ENCODE measurements around the gene ZDHHC1. TPM values are rescaled to one million over a fixed set of nuclear protein-coding genes. Genes with fewer than 3 reads are reported as not detected.
A peak's percentile ranks its signal among the peaks of the same experiment; 100 is the strongest.
"Not testable (repeated sequence)": the region's sequence is repeated elsewhere in the genome, so short reads cannot be mapped to it uniquely, and the experiment has no call there.

Gene ZDHHC1
- total and polyA plus RNA-seq, 8 donors = 14.4 to 24.1 (median 17.9) TPM

DNA sequence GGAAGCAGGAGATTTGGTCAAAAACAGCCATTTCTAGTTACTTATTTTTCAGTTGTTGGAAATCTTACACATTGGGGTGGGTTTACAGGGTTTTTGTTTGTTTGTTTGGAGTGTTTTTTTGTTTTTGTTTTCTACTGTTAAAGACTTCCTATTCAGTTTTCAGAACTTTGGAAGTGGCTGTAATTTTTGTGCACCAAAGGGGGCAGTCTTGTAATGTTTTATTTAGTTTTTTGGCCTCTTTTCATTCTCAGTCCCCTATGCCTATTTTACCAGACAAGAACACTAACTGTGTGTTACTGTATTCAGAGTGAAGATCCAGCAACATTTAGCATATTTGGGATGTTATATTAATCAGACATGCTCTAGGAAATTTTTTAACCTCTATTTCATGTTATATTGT is 43.6 kb downstream of the ZDHHC1 start:
- Histone ChIP-seq H3K4me3 (no peak overlapping the region), H3K27ac (no peak overlapping the region), H3K36me3 (no peaks in the 10 kb centered on the region), H3K4me1 (no peaks in the 10 kb centered on the region), H3K27me3 (no peaks in the 10 kb centered on the region), H3K9me3 (no peaks in the 10 kb centered on the region)
- intact Hi-C loops (cut with DNase I) = no loop called here
- TF ChIP-seq, protein P1, sequence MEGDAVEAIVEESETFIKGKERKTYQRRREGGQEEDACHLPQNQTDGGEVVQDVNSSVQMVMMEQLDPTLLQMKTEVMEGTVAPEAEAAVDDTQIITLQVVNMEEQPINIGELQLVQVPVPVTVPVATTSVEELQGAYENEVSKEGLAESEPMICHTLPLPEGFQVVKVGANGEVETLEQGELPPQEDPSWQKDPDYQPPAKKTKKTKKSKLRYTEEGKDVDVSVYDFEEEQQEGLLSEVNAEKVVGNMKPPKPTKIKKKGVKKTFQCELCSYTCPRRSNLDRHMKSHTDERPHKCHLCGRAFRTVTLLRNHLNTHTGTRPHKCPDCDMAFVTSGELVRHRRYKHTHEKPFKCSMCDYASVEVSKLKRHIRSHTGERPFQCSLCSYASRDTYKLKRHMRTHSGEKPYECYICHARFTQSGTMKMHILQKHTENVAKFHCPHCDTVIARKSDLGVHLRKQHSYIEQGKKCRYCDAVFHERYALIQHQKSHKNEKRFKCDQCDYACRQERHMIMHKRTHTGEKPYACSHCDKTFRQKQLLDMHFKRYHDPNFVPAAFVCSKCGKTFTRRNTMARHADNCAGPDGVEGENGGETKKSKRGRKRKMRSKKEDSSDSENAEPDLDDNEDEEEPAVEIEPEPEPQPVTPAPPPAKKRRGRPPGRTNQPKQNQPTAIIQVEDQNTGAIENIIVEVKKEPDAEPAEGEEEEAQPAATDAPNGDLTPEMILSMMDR (IDR thresholded peaks at IDR 0.05) = peak; percentile 23 to 41
- peak; percentile 50 for ATAC-seq
- no peak for DNase-seq

DNA sequence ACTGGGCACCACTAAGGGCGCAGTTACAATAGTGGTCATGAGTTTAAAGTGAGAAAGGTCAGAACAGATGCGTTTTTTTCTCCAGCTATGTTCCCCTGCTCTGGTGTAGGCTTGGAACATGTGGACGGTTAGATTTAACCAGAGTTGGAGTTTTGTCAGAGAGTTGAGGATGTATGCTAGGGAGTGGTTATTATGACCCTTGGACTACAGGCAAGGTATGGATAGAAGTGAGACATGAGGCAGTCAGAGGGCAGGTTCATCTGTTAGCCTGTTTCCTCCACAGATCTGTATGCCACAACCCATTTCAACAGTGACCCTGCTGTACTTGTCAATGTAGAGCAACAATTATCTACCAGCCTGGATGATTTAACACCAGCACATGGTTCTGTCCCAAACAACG is 45.6 kb downstream of the ZDHHC1 start:
- no peak overlapping the region for H3K4me3 ChIP-seq
- TF ChIP-seq, protein P1 (IDR thresholded peaks at IDR 0.05) = no peak
- H3K36me3 ChIP-seq = no peaks in the 10 kb centered on the region
- no peaks in the 10 kb centered on the region for H3K9me3 ChIP-seq
- ATAC-seq (no peak), DNase-seq (no peak)
- intact Hi-C loops (cut with DNase I) = no loop called here
- no peak overlapping the region for H3K27ac ChIP-seq
- H3K4me1 ChIP-seq = peaks cover 0 to 6% of the 10 kb centered on the region in 2 donors
- H3K27me3 ChIP-seq = no peaks in the 10 kb centered on the region

- peak; percentile 74 for ATAC-seq
- Histone ChIP-seq H3K27me3 (no peaks in the 10 kb centered on the region), H3K4me3 (peak overlapping the region in 1 of 2 donors; percentile 8), H3K4me1 (peaks cover 5 to 24% of the 10 kb centered on the region in 2 donors), H3K36me3 (no peaks in the 10 kb centered on the region), H3K9me3 (no peaks in the 10 kb centered on the region), H3K27ac (peak overlapping the region; percentile 69)
- TF ChIP-seq, protein P1 (IDR thresholded peaks at IDR 0.05) = no peak
- DNase-seq = peak in 1 of 4 donors; percentile 21
- intact Hi-C loops (cut with DNase I) = no loop called here
Observed at GRCh38 chr16:67364600-67365235, 51.6 kb downstream of the ZDHHC1 start.

GRCh38 chr16:67361038-67361437 is 55.2 kb downstream of the ZDHHC1 start:
- intact Hi-C loops (cut with DNase I) = no loop called here
- H3K36me3 ChIP-seq = no peaks in the 10 kb centered on the region
- H3K9me3 ChIP-seq = no peaks in the 10 kb centered on the region
- H3K27me3 ChIP-seq = no peaks in the 10 kb centered on the region
- TF ChIP-seq, protein P1 (IDR thresholded peaks at IDR 0.05) = no peak
- H3K4me3 ChIP-seq = no peak overlapping the region
- H3K4me1 ChIP-seq = peaks cover 5 to 21% of the 10 kb centered on the region in 2 donors
- DNase-seq (no peak), ATAC-seq (no peak)
- no peak overlapping the region for H3K27ac ChIP-seq

DNA sequence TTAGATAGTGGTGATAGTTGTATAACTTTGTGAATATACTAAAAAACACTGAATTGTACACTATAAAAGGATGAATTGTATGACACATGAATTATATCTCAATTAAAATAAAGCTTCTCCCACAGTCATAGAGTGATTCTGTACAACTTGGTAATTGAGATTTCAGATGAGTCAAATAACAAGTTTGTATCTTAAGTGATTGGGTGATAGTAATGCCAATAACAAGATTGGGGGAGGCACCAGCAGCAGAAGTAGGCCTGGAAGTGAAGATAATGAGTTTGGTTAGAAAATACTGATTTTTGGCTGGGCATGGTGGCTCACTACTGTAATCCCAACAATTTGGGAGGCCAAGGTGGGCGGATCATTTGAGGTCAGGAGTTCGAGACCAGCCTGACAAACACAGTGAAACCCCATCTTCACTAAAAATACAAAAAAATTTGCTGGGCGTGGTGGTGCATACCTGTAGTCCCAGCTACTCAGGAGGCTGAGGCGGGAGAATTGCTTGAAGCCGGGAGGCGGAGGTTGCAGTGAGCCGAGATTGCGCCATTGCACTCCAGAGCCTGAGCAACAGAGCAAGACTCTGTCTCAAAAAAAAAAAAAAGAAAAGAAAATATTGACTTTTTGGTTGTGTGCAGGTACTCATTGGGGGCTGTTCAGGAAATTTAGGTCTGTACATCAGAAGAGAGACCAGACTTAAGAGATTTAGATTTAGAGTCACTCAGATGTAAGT is 56.6 kb downstream of the ZDHHC1 start:
- ATAC-seq, H3K27me3 ChIP-seq: not testable (repeated sequence)

More for the DNA sequence above, 56.6 kb downstream of the ZDHHC1 start:
- intact Hi-C loops (cut with DNase I); DNase-seq; H3K36me3 ChIP-seq; H3K4me3 ChIP-seq; H3K4me1 ChIP-seq; H3K27ac ChIP-seq; H3K9me3 ChIP-seq: not testable (repeated sequence)
